WTC11 (cell line): Measurements from ENCODE around the gene LMTK2. TPM values are rescaled to one million over a fixed set of nuclear protein-coding genes. Genes with fewer than 3 reads are reported as not detected.

Experiments used
- ATAC-seq: fragments of 200-7000 bp; cut with Tn5 transposase; 2 replicates; pipeline ENCODE4 v1.10.0; 2021; ENCODE audit warnings: mild to moderate bottlenecking, moderate library complexity
- CTCF ChIA-PET: fragments of 300-600 bp; sonication (Branson Sonifier 250); formaldehyde crosslinking; loops from one replicate; lab custom pipeline; 2021; ENCODE audit warnings: antibody characterized with exemption; lab: Charles Lee
- POLR2A ChIA-PET: fragments of 350-600 bp; sonication (Branson Sonifier 250); formaldehyde crosslinking; loops from one replicate; lab custom pipeline; 2021; ENCODE audit warnings: antibody characterized with exemption; lab: Charles Lee
- DNase-seq: peaks from one replicate; pipeline ENCODE4 v3.0.0; 2021; ENCODE audit warnings: low spot score
- H3K27ac Mint-ChIP-seq: 2 replicates; pipeline ENCODE4 v1.8.0; 2021; ENCODE audit warnings: mixed read lengths
- H3K27me3 Mint-ChIP-seq: 2 replicates; pipeline ENCODE4 v1.8.0; 2021; ENCODE audit warnings: low read depth, mild to moderate bottlenecking, moderate library complexity, mixed read lengths
- H3K36me3 Mint-ChIP-seq: 2 replicates; pipeline ENCODE4 v1.8.0; 2021; ENCODE audit warnings: mixed read lengths
- H3K4me1 Mint-ChIP-seq: 2 replicates; pipeline ENCODE4 v1.8.0; 2022; ENCODE audit warnings: mixed read lengths
- H3K4me3 Mint-ChIP-seq: 2 replicates; pipeline ENCODE4 v1.8.0; 2021; ENCODE audit warnings: mild to moderate bottlenecking, moderate library complexity, mixed read lengths
- H3K9me3 Mint-ChIP-seq: 2 replicates; pipeline ENCODE4 v1.8.0; 2021; ENCODE audit warnings: mixed read lengths
- ATF6 ChIP-seq: sonication (generic); formaldehyde crosslinking; IDR thresholded peaks from 2 replicates; pipeline ENCODE4 v1.8.1; 2023; ENCODE audit warnings: mild to moderate bottlenecking, missing genetic modification reagents
- CREM ChIP-seq: sonication (generic); formaldehyde crosslinking; IDR thresholded peaks from 2 replicates; pipeline ENCODE4 v1.8.1; 2022; ENCODE audit warnings: mild to moderate bottlenecking, missing genetic modification reagents, moderate library complexity
- HMGXB4 ChIP-seq: sonication (generic); formaldehyde crosslinking; IDR thresholded peaks from 2 replicates; pipeline ENCODE4 v1.8.1; 2023; ENCODE audit warnings: mild to moderate bottlenecking, moderate library complexity, missing genetic modification reagents
- JUN ChIP-seq: sonication (generic); formaldehyde crosslinking; IDR thresholded peaks from 2 replicates; pipeline ENCODE4 v1.8.0; 2023; ENCODE audit warnings: mild to moderate bottlenecking, missing genetic modification reagents
- MAX ChIP-seq: sonication (generic); formaldehyde crosslinking; IDR thresholded peaks from 2 replicates; pipeline ENCODE4 v1.8.0; 2022; ENCODE audit warnings: mild to moderate bottlenecking, missing genetic modification reagents
- MXD4 ChIP-seq: fragments of 250-450 bp; sonication (Bioruptor Pico); IDR thresholded peaks from 2 replicates; pipeline ENCODE4 v1.8.0; 2021; ENCODE audit warnings: mild to moderate bottlenecking, moderate library complexity, borderline replicate concordance
- MYBL2 ChIP-seq: sonication (generic); formaldehyde crosslinking; IDR thresholded peaks from 2 replicates; pipeline ENCODE4 v1.8.1; 2023; ENCODE audit warnings: mild to moderate bottlenecking, moderate library complexity, missing genetic modification reagents
- NR3C1 ChIP-seq: sonication (generic); formaldehyde crosslinking; conservative IDR thresholded peaks from 2 replicates; pipeline ENCODE4 v1.8.1; 2023; ENCODE audit warnings: low read depth, mild to moderate bottlenecking, missing genetic modification reagents
- RORB ChIP-seq: fragments of 250-450 bp; sonication (Bioruptor Pico); IDR thresholded peaks from 2 replicates; pipeline ENCODE4 v1.9.0; 2021; ENCODE audit warnings: mild to moderate bottlenecking
- TEAD1 ChIP-seq: sonication (generic); formaldehyde crosslinking; IDR thresholded peaks from 2 replicates; pipeline ENCODE4 v1.8.0; 2022; ENCODE audit warnings: mild to moderate bottlenecking, missing genetic modification reagents
- TP53 ChIP-seq: sonication (generic); formaldehyde crosslinking; IDR thresholded peaks from 2 replicates; pipeline ENCODE4 v1.8.1; 2023; ENCODE audit warnings: mild to moderate bottlenecking, missing genetic modification reagents
- USF2 ChIP-seq: sonication (generic); formaldehyde crosslinking; IDR thresholded peaks from 2 replicates; pipeline ENCODE4 v1.8.1; 2023; ENCODE audit warnings: mild to moderate bottlenecking, missing genetic modification reagents, moderate library complexity
- ZNF121 ChIP-seq: sonication (generic); formaldehyde crosslinking; IDR thresholded peaks from 2 replicates; pipeline ENCODE4 v1.8.0; 2023; ENCODE audit warnings: missing genetic modification reagents
- ZNF219 ChIP-seq: sonication (generic); formaldehyde crosslinking; IDR thresholded peaks from 2 replicates; pipeline ENCODE4 v1.8.0; 2023; ENCODE audit warnings: missing genetic modification reagents, mild to moderate bottlenecking, borderline replicate concordance
- ZNF532 ChIP-seq: fragments of 250-450 bp; sonication (Bioruptor Pico); IDR thresholded peaks from 2 replicates; pipeline ENCODE4 v1.9.0; 2021; ENCODE audit warnings: mild to moderate bottlenecking, borderline replicate concordance
- total RNA-seq: library from RNA; stranded (reverse); gene quantifications from 3 replicates; pipeline ENCODE4 v1.2.3, GENCODE V29; 2021

LMTK2 gene
- total RNA-seq, 1 experiment from 2014 or later: 24.3 TPM

GRCh38 chr7:98102170-98102569 is 4.5 kb upstream of the LMTK2 start (continued):
- TF ChIP-seq ATF6: no peak
- TF ChIP-seq HMGXB4 (CRISPR knock-in tag): no peak
- no peak for TF ChIP-seq ZNF532 (CRISPR knock-in tag)
- no peak for TF ChIP-seq TEAD1 (CRISPR knock-in tag)
- TF ChIP-seq MXD4: no peak
- no peak for TF ChIP-seq NR3C1 (CRISPR knock-in tag)
- no peak for TF ChIP-seq ZNF219 (CRISPR knock-in tag)
- no peak for TF ChIP-seq JUN (CRISPR knock-in tag)

GRCh38 chr7:98105942-98106544 is 619 bp upstream of the LMTK2 start:
- TF ChIP-seq ZNF121 (no peak), CREM (no peak)
- Mint-ChIP-seq H3K27me3 (no peaks in the 10 kb centered on the region), H3K4me3 (peak overlapping the region; percentile 98), H3K4me1 (peaks cover 31% of the 10 kb centered on the region), H3K9me3 (peaks cover 15% of the 10 kb centered on the region), H3K36me3 (peaks cover 8% of the 10 kb centered on the region), H3K27ac (peak overlapping the region; percentile 90; the same call in 1 of the 2 replicates)
- no peak for DNase-seq
- ChIA-PET POLR2A (no interaction called here), CTCF (interaction anchor here (0.7 to 2.6 kb wide), 15 partner anchors 9 to 525 kb away, joined by 3 to 21 read pairs (median 4); no protein-coding TSS in a partner anchor)
- ATAC-seq: no peak

- Mint-ChIP-seq H3K9me3 (peaks cover 5% of the 10 kb centered on the region), H3K27me3 (no peaks in the 10 kb centered on the region)
- peak; percentile 2; the same call in 1 of the 2 replicates for ATAC-seq
- peak; percentile 39 for DNase-seq
- TF ChIP-seq TP53 (CRISPR knock-in tag): 0 out of 2 replicates have a peak, but pooled peaks have one; percentile 13
- no peak for TF ChIP-seq MAX (CRISPR knock-in tag)
- no peak for TF ChIP-seq USF2 (CRISPR knock-in tag)
- TF ChIP-seq RORB (CRISPR knock-in tag): no peak
- 0 out of 2 replicates have a peak, but pooled peaks have one; percentile 6 for TF ChIP-seq MYBL2 (CRISPR knock-in tag)
- TF ChIP-seq, all 79 proteins: peak for 2
- POLR2A ChIA-PET: no interaction called here
- peaks cover 40% of the 10 kb centered on the region for H3K4me1 Mint-ChIP-seq
- peak overlapping the region; percentile 54; the same call in 1 of the 2 replicates for H3K27ac Mint-ChIP-seq
- H3K36me3 Mint-ChIP-seq: peaks cover 3% of the 10 kb centered on the region; the same call in 1 of the 2 replicates
- peak overlapping the region; percentile 98 for H3K4me3 Mint-ChIP-seq
- CTCF ChIA-PET: interaction anchor here (1.2 to 5.1 kb wide), 4 partner anchors 11 to 86 kb away, joined by 3 to 31 read pairs (median 6); no protein-coding TSS in a partner anchor
These were observed 655 bp downstream of the LMTK2 start for GRCh38 chr7:98107313-98107721.
